Measurements from ENCODE around the gene DSCAM.
"Not testable (repeated sequence)": the region's sequence is repeated elsewhere in the genome, so short reads cannot be mapped to it uniquely, and the experiment has no call there.

DSCAM gene

DNA sequence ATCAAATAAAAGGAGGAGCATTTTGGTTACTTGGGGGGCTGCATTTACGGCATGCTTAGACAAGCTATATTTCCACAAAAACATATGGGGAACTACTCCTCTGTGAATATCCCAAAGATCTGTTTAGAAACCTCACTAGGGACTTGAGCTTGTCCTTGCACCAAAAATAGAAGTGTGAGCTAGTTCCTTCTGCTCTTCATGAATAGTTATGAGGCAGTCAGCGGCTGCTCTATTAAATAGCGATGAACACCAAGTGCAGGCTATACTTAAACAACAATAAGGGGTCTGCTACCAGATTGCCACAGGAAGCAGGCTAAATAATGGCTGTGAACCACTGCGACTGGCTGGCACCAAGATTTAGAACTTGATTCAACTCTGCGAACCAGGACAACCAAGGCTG, 789.6 kb downstream of the DSCAM start:
- DNase-seq, result no peak

DNA sequence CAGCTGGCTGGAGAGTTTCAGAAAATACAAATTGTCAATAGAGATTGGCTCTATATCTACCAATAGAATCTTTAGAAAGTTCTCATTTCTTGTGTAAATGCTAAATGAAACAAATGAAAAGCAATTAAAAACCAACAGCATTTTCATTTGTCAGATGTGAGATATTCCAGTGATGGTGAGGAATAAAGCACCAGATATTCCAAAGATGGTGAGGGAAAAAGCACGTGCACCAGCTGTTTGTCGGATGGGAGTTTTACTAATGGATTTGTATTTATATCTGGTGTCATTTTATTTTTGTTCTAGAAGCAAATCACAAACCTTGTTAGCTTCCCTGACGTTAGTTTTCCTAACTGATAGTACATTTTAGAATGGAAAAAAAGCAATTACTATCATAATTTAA, 790.9 kb downstream of the DSCAM start:
- no peak for DNase-seq

DNA sequence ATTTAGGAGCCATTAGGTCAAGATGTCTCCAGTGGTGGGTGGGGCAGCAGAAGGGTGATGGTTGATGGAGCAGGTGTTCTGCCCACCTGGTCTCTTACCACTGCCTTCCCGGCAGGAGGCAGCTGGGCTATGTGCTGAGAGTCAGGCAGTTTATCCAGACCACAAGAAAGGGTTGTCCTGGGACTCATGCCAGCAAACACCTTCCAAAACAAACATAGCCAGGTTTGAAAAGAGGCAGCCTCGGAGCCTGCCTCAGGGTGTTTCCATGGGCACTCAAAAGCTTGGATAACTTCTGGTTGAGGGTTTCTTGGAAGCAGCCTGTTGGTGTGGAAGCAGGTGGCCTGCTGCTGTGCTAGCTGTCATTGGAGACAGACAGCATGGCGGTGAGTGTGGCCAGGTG, 792.6 kb downstream of the DSCAM start:
- no peak for DNase-seq

DNA sequence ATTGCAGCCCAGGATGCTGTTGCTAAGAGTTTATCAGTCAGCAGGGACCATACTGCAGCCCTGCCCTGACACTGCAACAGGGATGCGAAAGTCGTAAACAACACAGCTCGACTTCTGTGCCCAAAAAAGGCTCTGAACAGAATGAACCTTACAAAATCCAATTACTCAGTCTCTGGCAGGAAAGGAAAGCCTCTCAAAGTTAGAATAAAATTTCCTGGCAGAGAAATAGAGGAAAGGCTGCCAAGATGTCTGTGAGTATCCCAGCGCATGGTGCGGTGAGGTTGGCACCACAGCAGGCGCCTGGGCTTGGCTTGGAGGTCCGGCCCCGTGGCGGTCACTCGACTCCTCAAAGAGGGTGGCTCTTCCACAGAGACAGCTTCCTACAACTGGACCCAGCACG, 794.0 kb downstream of the DSCAM start:
- no peak for DNase-seq

DNA sequence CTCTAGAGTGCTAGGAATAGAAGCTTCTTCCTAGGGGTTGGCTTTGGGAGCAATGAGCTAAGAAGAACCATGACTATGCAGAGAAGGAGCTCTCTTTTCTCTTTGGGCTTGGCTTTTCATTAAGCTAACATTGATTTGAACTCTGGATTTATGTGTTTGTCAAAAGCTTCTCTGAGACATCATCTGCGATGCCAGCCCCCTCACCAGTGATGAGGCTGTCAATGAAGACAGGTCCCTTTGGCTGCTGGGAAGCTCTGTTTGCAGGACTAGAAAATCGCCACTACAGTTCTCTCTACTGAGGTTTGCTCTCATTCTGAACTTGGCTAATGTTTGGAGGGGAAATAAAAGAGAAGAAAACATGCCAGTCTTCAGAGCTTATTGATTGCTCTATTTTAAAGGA, 794.7 kb downstream of the DSCAM start:
- DNase-seq, result no peak

DNA sequence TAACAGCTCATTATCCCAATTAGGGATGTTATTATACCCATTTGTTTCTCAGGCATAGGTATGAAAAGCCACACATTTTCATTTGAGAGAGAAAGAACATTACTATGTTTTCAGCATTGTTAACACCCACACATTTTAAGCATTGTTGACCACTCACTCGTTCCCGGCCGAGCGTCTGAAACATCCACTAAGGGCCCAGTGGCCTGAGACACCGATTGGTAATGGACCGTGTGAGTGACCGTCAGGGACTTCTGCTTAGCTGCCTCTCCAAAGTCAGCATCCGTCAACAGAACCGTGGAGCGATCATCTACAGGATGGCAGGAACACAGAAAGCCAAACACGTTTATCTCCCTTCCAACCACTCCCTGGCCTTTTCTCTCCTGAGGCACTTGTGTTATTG, 795.2 kb downstream of the DSCAM start:
- no peak for DNase-seq

DNA sequence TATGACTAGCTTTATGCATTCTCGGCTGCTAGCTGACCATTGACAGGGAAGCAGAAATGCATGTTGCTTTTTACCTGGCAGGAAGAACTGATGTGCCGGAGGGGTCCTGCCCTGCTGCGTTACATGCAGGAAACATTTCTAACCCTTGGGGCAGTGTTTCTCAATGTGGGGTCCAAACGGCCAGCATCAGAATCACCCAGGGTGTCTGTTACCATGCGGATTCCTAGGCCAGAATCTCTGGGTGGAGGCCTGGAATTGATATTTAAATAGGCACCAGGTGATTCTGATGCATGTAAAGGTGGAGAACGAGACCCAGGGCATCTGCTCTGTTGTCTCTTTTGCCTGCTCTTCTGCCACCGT, 797.0 kb downstream of the DSCAM start:
- DNase-seq, result no peak

DNA sequence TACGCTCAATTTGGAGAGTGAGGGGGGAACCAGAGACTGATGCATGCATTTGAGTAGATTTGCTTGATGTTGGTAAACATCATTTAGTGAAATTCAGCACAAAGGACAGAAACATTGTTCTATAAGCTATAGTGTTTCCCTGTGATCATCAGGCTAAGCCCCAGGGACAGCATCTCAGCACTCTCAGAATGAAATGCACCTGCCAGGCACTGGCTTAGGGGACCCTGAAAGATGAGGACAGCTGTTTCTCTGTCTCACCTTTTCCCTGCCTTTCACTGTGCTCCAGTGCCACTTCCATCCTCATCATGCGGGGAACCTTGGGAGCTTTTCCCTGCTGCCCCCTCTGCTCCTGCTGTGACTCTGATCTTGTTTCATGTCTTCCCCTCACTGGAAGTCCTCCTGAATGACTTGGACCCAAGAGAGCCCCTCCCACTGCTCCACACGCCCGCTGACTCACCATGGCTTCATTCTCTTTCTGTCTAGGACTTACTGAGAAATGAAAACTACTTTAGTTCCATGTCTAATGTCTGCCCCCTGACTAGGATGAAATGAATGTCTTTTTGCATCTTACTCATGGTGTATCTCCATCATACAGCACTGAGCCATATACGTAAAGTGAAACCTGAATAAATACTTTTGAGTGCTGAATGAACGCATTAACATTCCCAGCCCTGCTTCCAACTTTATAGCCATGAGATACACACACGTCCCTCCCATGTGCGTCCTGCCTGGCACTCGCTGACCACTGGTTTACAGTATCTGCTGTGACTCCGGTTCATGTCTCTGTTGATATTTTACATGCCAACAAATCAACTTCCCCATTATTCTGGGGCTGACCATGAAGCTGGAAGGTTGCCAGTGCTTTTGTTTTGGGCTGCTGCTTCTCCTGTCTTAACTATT, 797.7 kb downstream of the DSCAM start:
- DNase-seq, result no peak

DNA sequence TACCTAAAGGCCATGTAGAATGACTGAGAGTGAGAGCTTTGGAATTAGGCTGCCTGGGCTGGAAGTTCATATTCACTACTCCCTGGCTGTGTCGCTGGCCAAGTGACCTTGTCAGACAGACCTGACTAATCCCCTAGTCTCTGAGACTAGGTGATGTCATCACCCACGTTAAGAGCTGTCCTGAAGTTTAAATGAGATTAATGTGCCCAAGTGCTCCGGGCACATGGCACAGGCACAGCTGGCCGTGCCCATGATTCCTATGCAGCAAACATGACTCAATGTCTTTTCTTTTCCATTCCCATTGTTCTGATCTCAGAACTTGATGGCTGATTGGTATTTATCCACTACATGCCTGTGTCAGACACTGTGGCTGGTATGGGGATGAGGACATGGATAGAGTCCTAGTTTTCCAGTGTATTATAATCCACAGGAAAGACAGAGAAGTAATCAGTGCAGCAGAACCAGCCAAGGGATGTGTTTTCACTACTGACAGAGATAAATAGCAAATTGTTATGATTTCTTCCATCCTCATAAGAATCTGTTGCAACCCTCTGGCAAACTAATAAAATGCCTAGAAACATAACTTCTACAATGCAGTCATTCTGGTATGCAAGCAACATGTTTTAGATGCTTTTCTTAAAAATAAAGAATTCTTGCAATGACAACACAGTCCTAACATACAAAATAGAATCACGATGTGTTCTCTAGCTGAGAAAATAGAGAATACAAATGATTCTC, 798.8 kb downstream of the DSCAM start:
- no peak for DNase-seq

DNA sequence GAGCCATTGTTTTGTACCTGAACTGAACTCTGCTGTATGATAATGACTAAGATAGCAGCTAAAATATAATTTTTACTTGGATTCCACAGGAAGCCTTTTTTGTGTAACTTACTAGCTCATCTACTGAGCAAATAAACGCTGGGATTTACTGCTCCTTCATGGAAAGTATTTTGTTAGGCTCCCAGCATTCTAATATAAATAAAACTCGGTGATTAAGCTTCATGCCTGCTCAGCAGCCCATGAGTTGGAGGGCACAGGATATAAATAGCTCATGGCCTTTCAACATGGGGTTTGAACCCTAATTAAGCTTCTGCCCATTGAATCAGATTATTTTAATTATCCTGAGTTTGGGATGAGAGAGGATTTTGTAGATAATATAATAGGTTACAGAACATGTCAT, 799.7 kb downstream of the DSCAM start:
- DNase-seq, result no peak

DNA sequence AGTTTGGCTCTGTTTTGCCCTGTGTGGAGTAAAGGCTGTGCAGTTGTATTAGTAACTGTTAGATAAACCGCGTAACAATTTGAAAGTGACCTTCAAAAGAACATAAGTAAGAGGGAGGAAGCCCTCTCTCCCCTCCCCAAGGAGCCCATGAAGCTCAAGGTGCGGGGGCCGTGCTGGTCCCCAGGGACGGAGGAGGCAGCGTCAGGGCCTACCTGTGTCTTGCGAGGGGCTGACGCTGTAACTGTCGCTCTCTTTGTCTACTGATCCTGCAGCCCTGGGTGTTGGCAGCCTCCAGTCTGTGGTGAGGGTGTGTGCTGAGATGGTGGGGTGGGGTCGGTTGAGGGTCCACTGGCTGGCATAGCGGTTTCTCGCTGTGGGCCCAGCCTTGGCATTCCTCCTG, 803.1 kb downstream of the DSCAM start:
- no peak for DNase-seq

DNA sequence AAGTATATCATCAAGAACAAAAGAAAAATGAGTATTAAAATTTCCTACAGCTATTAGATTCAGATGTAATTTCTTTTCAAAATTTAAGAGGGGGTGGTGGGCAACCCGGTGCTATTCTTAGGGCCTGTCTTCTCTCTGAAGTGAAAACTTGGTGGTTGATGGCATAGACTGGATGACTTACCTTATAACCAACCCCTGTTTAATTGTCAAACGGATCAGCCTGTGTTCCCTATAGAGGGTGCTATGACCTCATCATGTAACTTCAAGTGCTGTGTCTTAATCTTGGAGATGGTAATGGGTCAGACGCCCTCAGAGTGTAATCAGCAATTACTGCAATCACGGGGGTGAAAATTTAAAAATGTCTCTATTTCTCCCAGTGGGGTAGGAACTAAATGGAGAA, 803.5 kb downstream of the DSCAM start:
- DNase-seq, result no peak

DNA sequence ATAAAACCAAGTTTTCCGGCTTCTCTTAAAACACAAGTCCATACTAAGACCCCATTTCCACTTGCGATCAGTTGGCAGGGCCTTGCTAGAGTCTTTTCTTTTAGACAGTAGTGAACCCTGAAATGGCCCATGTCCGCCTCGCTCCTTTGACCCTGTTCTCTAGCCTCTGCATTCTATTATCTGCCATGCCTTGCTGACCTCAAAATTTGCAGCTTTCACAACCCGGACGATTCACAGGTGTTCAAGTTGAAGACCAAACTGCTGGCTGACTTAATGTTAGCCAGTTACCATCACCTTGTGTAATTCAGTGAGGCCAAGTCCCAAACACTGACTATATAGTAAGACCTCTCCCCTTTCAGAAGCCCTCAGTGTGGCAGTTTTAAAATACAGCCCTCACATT, 805.5 kb downstream of the DSCAM start:
- no peak for DNase-seq

DNA sequence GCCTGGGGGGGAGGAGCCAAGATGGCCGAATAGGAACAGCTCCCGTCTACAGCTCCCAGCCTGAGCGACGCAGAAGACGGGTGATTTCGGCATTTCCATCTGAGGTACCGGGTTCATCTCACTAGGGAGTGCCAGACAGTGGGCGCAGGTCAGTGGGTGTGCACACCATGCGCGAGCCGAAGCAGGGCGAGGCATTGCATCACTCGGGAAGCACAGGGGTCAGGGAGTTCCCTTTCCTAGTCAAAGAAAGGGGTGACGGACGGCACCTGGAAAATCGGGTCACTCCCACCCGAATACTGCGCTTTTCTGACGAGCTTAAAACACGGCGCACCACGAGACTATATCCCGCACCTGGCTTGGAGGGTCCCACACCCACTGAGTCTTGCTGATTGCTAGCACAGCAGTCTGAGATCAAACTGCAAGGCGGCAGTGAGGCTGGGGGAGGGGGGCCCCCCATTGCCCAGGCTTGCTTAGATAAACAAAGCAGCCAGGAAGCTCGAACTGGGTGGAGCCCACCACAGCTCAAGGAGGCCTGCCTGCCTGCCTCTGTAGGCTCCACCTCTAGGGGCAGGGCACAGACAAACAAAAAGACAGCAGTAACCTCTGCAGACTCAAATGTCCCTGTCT, 813.7 kb downstream of the DSCAM start:
- DNase-seq, result not testable (repeated sequence)

DNA sequence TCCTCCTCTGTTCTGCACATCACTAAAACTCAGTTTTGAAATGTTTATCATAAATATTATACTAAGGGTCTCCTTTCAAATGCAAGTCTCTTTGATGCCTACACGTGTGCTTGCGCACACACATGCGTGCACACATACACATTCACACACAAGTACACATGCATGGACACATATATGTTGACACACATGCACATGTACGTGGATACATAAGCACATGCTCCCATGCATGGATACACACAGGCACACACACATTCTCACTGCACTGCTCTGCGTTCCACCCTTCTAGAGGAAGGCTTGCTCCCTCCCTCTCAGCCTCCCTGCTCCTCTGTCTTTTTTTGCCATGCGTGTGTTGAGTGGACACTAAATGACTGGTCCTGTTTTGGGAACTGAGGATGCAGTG, 817.1 kb downstream of the DSCAM start:
- no peak for DNase-seq

DNA sequence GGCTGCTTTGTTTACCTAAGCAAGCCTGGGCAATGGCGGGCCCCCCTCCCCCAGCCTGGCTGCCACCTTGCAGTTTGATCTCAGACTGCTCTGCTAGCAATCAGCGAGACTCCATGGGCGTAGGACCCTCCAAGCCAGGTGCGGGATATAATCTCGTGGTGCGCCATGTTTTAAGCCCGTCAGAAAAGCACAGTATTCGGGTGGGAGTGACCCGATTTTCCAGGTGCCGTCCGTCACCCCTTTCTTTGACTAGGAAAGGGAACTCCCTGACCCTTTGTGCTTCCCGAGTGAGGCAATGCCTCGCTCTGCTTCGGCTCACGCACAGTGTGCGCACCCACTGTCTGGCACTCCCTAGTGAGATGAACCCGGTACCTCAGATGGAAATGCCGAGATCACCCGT, 818.6 kb downstream of the DSCAM start:
- not testable (repeated sequence) for DNase-seq

DNA sequence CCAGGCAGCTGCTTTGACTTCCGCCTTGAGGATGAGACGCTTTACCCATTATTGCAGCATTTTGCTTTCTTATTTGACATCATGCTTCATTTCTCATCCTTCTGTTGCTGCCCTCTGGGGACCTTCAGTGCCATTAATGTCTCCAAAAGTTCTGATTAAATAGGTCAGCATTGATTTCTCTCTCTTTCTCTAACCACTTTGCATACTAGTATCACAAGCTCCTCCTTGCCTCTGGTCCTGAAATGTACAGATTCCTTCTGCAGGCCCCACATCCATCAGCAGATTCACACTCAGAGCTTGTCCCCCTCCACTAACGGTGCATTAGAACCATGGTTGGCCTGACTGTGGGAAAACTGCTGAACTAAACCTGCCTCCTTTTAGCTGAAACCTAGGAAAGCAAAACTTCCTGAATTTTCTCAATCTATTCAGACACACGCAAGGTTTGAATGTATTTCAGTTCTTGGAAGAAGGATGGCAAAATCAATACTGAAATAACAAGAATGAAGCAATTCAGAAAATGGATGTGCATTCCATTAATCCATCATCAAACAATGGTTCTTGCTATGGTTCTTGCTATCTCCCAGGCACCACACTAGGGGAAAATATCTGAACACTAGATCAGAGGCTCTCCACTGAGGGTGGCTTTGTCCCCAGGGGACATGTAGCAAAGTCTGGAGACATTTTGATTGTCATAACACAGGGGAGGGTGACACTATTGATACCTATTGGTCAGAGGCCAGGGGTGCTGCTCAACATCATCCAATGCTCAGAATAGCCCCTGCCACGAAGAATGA, 825.2 kb downstream of the DSCAM start:
- DNase-seq, result no peak

DNA sequence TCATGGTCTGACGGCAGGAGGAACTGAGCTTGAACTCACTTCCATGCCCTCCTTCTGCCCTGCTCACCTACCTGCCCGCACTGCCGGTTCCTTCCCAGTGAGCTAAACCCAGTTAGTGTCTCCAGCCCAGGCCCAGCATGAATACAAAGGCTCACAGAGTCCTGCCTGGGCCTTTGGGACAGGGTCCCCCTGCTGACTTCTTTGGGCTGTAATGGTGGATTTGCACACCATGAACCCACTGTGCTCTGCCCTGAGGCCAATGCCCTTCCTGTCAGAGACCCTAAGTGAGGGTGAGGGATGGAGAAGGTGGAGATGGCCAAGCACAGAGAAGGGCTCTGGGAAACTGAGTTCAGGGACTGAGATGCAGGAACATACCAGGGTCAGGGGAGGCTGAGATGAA, 826.3 kb downstream of the DSCAM start:
- DNase-seq, result no peak

DNA sequence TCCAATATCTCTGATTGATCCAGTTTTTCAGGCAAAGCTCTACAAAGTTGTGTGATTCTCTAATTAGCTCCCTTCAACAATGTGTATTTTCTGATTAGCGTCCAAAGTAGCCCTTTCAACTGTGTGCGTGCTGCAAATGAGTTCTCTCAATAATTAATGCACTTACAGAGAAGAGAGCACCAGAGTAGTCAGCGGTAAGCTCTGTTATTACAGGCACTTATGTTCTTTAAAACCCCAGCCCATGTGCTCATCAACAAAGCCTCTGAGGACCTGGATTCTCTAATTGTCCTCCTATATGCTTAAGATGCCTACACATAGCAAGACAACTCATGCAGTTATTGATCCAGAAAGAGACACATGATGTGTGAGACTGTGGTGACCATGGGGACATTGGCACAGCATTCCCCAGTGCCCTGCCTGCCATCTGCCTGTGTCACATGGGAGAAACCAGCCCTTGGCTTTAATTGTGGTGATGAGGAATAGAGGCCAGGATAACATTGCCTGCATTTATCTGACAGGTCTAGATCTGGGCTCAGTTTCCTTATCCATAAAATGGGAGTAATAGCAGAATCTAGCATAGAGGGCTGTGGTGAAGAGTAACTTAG, 828.0 kb downstream of the DSCAM start:
- DNase-seq, result no peak

DNA sequence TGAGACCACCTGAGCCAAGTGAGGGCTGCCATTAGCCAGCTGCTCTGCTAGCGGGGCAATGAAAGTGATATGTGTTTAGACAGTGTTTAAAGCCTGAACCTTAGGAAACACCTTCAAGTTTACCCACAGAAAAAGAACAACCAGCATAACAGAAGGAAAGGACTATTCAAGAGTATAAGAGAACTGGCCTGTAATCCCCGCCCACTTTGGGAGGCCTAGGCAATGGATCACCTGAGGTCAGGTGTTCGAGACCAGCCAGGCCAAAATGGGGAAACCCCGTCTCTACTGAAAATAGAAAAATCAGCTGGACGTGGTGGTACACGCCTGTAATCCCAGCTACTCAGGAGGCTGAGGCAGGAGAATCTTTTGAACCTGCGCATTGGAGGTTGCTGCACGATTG, 830.3 kb downstream of the DSCAM start:
- no peak for DNase-seq

DNA sequence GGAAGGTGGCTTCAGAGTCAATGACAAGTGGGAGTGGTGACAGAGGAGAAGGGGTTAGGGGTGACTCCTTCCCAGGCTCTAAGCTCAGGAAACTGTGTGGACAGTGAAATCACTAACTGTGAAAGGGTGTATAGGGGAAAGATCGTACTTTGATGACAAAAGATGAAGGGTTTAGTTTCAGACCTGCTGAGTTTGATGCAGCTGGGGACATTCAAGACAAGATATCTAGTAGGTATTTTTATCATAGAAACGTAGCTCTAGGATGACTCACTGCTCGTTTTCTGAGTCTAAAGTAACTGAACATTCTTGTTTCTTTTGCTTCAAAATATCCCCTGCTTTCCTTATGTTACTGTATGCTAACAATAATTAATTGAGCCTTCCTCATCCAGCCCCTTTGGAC, 830.7 kb downstream of the DSCAM start:
- DNase-seq, result no peak

DNA sequence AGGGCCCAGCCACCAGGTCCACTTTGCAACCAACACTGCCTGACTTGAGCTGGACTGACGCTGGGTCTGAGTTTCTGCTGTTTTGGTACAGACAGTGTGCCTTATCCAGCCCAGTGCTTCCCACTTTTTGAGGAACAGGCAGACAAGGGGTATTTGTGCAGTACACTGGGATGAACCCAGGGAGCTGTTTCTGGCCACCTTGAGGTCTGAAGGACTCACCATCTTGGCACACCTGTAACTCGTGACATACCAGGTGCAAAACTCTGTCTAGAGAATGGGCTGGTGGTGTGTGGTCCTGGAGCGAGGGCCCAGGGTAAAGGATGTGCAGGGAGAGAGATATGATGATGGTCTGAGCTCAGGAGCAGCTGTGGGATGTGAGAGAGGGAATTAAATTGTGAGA, 831.1 kb downstream of the DSCAM start:
- DNase-seq, result no peak

DNA sequence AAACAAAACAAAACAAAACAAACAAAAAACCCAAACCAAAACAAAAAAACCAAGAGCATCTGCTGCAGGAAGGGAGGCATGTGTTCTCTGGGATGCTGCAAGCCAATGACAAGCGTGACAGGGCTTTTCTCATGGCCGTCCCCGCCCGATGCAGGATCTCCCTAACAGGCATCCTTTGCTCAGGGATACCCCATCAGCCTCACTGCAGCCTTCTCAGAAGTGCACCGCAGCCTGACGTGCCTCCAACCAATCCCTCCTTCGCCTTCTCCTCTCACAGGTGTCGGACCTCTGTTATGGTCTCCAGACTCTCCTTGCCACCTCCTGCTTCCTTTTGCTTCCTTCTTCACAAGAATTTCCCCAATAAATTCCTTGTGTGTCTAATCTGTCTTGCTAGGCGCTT, 832.6 kb downstream of the DSCAM start:
- DNase-seq, result no peak
